ENCODE results near the gene CAMKK2. TPM values are rescaled to one million over a fixed set of nuclear protein-coding genes. Genes with fewer than 3 reads are reported as not detected.

The CAMKK2 gene
- total and polyA plus RNA-seq, 2 of the 13 experiments (the other 11 are each of a cell fraction or from before 2014, with no cell fraction given): 18.8 to 20.0 TPM

DNA sequence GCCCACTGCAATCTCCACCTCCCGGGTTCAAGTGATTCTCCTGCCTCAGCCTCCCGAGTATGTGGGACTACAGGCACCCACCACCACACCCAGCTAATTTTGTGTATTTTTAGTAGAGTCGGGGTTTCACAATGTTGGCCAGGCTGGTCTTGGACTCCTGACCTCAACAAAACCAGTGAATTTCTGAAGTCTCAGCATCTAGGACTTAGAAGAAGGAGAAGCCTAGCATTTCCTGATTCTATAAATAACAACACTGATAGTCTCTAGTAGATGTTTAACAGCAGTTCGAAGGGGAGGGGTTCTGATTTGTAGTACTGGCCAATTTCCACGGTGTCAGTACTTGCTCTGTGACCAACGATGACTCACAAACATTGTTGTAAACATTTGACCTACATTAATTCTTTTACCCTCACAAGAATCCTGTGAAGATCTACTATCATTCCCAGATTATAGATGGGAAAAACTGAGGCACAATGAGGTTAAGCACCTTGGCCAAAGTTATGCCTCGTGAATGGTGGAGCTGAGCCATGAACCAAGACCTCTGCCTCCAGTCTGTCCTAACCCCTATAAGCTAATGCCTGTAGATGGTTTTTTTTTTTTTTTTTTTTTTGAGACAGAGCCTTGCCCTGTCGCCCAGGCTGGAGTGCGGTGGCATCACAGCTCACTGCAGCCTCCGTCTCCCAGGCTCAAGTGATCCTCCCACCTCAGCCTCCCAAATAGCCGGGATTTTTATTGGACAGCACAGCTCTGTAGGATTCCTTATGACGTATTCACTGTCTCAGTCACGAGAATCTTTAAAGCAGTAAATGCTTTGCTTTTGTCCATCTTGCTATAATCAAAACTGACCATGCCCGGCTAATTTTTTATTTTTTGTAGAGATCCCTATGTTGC lies 81.4 kb downstream of the CAMKK2 start (continued):
- TF ChIP-seq TMF1 (CRISPR knock-in tag; IDR thresholded peaks at IDR 0.05; ENCODE audit: low read depth) (no peak), SIX4 (CRISPR knock-in tag; IDR thresholded peaks at IDR 0.05) (no peak), ZNF10 (CRISPR knock-in tag; IDR thresholded peaks at IDR 0.05; ENCODE audit: borderline replicate concordance, low read depth) (no peak), PHB2 (IDR thresholded peaks at IDR 0.05; ENCODE audit: partially characterized antibody) (no peak), ZFP90 (CRISPR knock-in tag; IDR thresholded peaks at IDR 0.05; ENCODE audit: borderline replicate concordance) (no peak), DPF2 (CRISPR knock-in tag; IDR thresholded peaks at IDR 0.05; ENCODE audit: borderline replicate concordance, low read depth) (no peak), CENPT (CRISPR knock-in tag; IDR thresholded peaks at IDR 0.05; ENCODE audit: low read depth) (no peak), RORA (CRISPR knock-in tag; IDR thresholded peaks at IDR 0.05) (no peak), ZNF605 (CRISPR knock-in tag; IDR thresholded peaks at IDR 0.05) (no peak), XRCC5 (optimal IDR thresholded peaks at IDR 0.05; ENCODE audit: low read length) (no peak), ZMYM3 (CRISPR knock-in tag; IDR thresholded peaks at IDR 0.05) (peak; percentile 56; the same call in 1 of the 2 replicates), AHR (CRISPR knock-in tag; IDR thresholded peaks at IDR 0.05) (no peak)
- TF ChIP-seq, protein P1, sequence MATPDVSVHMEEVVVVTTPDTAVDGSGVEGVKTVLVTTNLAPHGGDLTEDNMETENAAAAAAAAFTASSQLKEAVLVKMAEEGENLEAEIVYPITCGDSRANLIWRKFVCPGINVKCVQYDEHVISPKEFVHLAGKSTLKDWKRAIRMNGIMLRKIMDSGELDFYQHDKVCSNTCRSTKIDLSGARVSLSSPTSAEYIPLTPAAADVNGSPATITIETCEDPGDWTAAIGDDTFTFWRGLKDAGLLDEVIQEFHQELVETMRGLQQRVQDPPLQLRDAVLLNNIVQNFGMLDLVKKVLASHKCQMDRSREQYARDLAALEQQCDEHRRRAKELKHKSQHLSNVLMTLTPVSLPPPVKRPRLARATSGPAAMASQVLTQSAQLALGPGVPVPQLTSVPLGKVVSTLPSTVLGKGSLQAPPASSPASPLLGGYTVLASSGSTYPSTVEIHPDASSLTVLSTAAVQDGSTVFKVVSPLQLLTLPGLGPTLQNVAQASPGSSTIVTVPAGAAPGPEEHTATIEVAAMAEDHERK (CRISPR knock-in tag; IDR thresholded peaks at IDR 0.05; ENCODE audit: low read depth): no peak
